Lower lobe of right lung (tissue), 2 donors: ENCODE results near the gene BASP1. TPM values are rescaled to one million over a fixed set of nuclear protein-coding genes. Genes with fewer than 3 reads are reported as not detected.

ENCODE experiments used
- ATAC-seq, 2 donors: fragments of 200-7000 bp; cut with Tn5 transposase; one replicate each; pipeline ENCODE4 v1.9.1; 2020 to 2022; ENCODE audit warnings: mild to moderate bottlenecking in 2 of 2, moderate library complexity in 2 of 2
- DNase-seq: peaks from one replicate; pipeline ENCODE4 v3.0.0-alpha.2; 2020
- H3K27ac ChIP-seq: fragments of 200-600 bp; one replicate; pipeline ENCODE4 v1.8.0; 2022
- H3K27me3 ChIP-seq: fragments of 200-600 bp; one replicate; pipeline ENCODE4 v1.8.0; 2022; ENCODE audit warnings: low read depth
- H3K36me3 ChIP-seq: fragments of 200-600 bp; one replicate; pipeline ENCODE4 v1.8.0; 2022; ENCODE audit warnings: mild to moderate bottlenecking
- H3K4me1 ChIP-seq: fragments of 200-600 bp; one replicate; pipeline ENCODE4 v1.8.0; 2022
- H3K4me3 ChIP-seq: fragments of 200-600 bp; one replicate; pipeline ENCODE4 v1.8.0; 2022; ENCODE audit warnings: mild to moderate bottlenecking
- H3K9me3 ChIP-seq: fragments of 200-600 bp; one replicate; pipeline ENCODE4 v1.8.0; 2022
- intact Hi-C: fragments of 100-400 bp; cut with DNase I; formaldehyde crosslinking; loops from one replicate; pipeline ENCODE4 v1.11.0; 2022
- total RNA-seq: library from RNA; stranded (reverse); fragmentation: NEBNext Ultra II Directional; extraction: Animal tissue kit (Norgen Biotek cat#: 25700); gene quantifications from one replicate; pipeline ENCODE4 v1.2.1, GENCODE V29; 2021
- TF ChIP-seq, protein P1 (sequence below): fragments of 200-600 bp; IDR thresholded peaks from one replicate; pipeline ENCODE4 v1.8.0; 2022; ENCODE audit warnings: antibody characterized with exemption, mild to moderate bottlenecking
- donor health status: DM: no; HTN: yes; CAD: no; lungs with severe emphysema.

BASP1 gene
- total RNA-seq, 1 donor from 2014 or later: 25.8 TPM

- no peaks in the 10 kb centered on the region for H3K9me3 ChIP-seq
- peaks cover 16% of the 10 kb centered on the region for H3K4me1 ChIP-seq
- H3K36me3 ChIP-seq: no peaks in the 10 kb centered on the region
- intact Hi-C loops: no loop called here
- ATAC-seq (no peak), DNase-seq (no peak)
- H3K27me3 ChIP-seq: no peaks in the 10 kb centered on the region
- no peak overlapping the region for H3K4me3 ChIP-seq
- TF ChIP-seq, protein P1, sequence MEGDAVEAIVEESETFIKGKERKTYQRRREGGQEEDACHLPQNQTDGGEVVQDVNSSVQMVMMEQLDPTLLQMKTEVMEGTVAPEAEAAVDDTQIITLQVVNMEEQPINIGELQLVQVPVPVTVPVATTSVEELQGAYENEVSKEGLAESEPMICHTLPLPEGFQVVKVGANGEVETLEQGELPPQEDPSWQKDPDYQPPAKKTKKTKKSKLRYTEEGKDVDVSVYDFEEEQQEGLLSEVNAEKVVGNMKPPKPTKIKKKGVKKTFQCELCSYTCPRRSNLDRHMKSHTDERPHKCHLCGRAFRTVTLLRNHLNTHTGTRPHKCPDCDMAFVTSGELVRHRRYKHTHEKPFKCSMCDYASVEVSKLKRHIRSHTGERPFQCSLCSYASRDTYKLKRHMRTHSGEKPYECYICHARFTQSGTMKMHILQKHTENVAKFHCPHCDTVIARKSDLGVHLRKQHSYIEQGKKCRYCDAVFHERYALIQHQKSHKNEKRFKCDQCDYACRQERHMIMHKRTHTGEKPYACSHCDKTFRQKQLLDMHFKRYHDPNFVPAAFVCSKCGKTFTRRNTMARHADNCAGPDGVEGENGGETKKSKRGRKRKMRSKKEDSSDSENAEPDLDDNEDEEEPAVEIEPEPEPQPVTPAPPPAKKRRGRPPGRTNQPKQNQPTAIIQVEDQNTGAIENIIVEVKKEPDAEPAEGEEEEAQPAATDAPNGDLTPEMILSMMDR: no peak
- no peak overlapping the region for H3K27ac ChIP-seq
Observed at GRCh38 chr5:17192191-17192590, 25.2 kb upstream of the BASP1 start.

- peaks cover under 1% of the 10 kb centered on the region for H3K4me1 ChIP-seq
- H3K36me3 ChIP-seq: no peaks in the 10 kb centered on the region
- H3K9me3 ChIP-seq: no peaks in the 10 kb centered on the region
- no peak overlapping the region for H3K4me3 ChIP-seq
- no peak overlapping the region for H3K27ac ChIP-seq
- intact Hi-C loops: no loop called here
- DNase-seq (no peak), ATAC-seq (no peak)
- H3K27me3 ChIP-seq: no peaks in the 10 kb centered on the region
- TF ChIP-seq, protein P1: no peak
Observed at GRCh38 chr5:17196024-17196423, 21.4 kb upstream of the BASP1 start.

- H3K4me1 ChIP-seq: no peaks in the 10 kb centered on the region
- no peaks in the 10 kb centered on the region for H3K27me3 ChIP-seq
- TF ChIP-seq, protein P1: no peak
- intact Hi-C loops: no loop called here
- no peak overlapping the region for H3K4me3 ChIP-seq
- no peak for DNase-seq
- H3K36me3 ChIP-seq: no peaks in the 10 kb centered on the region
- H3K27ac ChIP-seq: no peak overlapping the region
- no peak for ATAC-seq
- no peaks in the 10 kb centered on the region for H3K9me3 ChIP-seq
Observed at GRCh38 chr5:17196697-17197096, 20.7 kb upstream of the BASP1 start.

DNA sequence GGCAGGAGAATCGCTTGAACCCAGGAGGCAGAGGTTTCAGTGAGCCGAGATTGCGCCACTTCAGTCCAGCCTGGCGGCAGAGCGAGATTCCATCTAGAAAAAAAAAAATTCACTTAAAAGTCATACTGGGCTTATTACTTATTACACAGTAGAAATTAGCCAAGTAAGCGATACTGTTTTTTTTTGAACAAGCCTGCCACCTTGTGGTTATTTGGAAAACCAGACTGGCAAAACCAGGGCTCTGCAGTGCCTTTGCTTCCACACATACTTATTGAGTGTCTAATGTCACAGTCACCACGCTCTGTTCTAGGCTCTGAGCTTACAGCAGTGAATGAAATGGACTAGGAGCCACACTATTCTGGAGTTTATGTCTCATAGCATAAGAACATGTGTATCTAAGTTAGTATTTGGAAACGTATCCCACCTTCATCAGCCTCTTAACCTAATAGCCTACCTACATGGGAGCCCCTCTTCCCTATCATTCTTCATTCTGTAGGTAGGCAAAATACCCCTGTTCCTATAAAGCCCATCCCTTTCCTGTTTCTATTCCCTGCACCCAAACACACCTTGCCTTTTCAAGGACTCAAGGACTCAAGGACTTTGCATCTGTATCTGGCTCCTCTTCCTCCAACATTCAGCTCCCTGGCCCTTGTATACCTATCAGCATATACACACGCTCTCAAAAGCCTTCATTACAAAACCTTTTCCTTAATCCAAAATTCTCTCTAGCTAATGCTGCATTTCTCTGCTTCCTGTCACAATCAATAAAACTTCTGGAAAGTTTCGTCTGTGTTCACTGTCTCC is 13.9 kb upstream of the BASP1 start:
- no peaks in the 10 kb centered on the region for H3K9me3 ChIP-seq
- TF ChIP-seq, protein P1: peak; percentile 79
- DNase-seq (no peak), ATAC-seq (peak; percentile 74 to 78)
- intact Hi-C loops: no loop called here
- H3K4me1 ChIP-seq: no peaks in the 10 kb centered on the region
- H3K27me3 ChIP-seq: peaks cover 6% of the 10 kb centered on the region
- H3K36me3 ChIP-seq: no peaks in the 10 kb centered on the region
- H3K27ac ChIP-seq: no peak overlapping the region
- H3K4me3 ChIP-seq: no peak overlapping the region

DNA sequence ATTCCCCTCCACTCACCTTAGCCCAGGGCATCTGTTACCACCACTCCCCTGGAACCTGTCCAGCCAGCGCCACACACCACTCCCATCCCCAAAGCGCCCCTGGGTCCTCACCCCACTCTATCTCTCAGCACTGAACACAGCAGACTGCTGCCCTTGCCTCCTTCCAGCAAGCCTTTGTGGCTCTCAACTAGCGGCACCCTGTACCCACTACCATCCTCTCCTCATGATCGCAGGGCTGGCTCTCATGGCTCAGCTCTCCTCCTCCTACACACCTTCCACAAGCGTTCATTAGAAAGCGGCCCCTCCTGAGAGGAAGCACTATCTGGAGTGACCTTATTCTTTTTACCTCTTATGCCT is 13.3 kb upstream of the BASP1 start:
- Histone ChIP-seq H3K27ac (no peak overlapping the region), H3K4me1 (no peaks in the 10 kb centered on the region), H3K9me3 (no peaks in the 10 kb centered on the region), H3K36me3 (no peaks in the 10 kb centered on the region), H3K4me3 (no peak overlapping the region), H3K27me3 (peaks cover 6% of the 10 kb centered on the region)
- TF ChIP-seq, protein P1: no peak
- intact Hi-C loops: no loop called here
- peak in 1 of 2 donors; percentile 14 for ATAC-seq
- no peak for DNase-seq
